Measurements from ENCODE around the gene TRIP10.

TRIP10 gene

GRCh38 chr19:6711078-6711361 is 28.5 kb upstream of the TRIP10 start:
- TF ChIP-seq, protein P1, sequence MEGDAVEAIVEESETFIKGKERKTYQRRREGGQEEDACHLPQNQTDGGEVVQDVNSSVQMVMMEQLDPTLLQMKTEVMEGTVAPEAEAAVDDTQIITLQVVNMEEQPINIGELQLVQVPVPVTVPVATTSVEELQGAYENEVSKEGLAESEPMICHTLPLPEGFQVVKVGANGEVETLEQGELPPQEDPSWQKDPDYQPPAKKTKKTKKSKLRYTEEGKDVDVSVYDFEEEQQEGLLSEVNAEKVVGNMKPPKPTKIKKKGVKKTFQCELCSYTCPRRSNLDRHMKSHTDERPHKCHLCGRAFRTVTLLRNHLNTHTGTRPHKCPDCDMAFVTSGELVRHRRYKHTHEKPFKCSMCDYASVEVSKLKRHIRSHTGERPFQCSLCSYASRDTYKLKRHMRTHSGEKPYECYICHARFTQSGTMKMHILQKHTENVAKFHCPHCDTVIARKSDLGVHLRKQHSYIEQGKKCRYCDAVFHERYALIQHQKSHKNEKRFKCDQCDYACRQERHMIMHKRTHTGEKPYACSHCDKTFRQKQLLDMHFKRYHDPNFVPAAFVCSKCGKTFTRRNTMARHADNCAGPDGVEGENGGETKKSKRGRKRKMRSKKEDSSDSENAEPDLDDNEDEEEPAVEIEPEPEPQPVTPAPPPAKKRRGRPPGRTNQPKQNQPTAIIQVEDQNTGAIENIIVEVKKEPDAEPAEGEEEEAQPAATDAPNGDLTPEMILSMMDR (IDR thresholded peaks at IDR 0.05; ENCODE audit: low read depth, low read length, missing control alignments) = no peak
- in situ Hi-C loops (cut with HindIII; ENCODE audit: low sequenced_read_pairs) = no loop called here
- DNase-seq (ENCODE audit: low read depth) = no peak
- no peak overlapping the region for H3K4me3 ChIP-seq (ENCODE audit: low read depth, low read length)

DNA sequence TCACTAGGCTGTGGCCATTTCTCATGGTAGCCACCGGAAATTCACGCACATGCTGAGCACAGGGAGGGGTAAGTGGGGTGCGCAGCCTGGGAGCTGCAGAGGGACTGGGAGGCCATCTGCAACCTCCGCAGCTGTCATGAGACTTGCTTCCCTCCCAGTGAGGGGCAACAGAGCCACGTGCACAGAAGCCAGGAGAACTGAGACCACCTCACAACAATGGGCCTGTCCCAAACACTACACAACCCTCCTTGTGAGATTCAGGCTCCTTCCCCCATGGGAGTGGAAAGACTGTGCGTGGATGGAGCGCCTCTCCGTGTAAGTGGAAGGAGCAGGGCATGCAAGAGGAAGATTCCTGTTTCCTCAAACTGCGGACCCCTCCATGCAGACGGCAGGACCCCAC is 27.9 kb upstream of the TRIP10 start:
- TF ChIP-seq, protein P1 (IDR thresholded peaks at IDR 0.05; ENCODE audit: low read depth, low read length, missing control alignments) = no peak
- H3K4me3 ChIP-seq (ENCODE audit: low read depth, low read length) = no peak overlapping the region
- in situ Hi-C loops (cut with HindIII; ENCODE audit: low sequenced_read_pairs) = no loop called here

DNA sequence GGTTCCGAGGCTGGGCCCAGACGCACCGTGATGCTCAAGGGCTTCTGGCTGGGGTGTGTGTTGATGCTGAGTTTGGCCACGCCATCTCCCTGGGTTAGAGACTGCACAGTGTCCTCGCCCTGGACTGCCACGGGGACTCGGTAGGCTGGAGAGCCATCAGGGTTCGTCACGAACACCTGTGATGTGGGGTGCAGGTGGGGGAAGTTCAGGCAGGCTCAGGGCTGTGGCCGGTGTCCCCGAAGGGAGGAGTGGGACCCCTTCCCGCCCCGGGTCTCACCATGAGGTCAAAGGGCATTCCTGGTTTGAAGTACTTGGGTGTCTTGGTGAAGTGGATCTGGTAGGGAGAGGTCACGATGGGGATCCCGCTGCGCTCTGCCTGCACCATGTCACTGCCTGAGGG is 27.2 kb upstream of the TRIP10 start:
- TF ChIP-seq, protein P1 (IDR thresholded peaks at IDR 0.05; ENCODE audit: low read depth, low read length, missing control alignments) = no peak
- DNase-seq (ENCODE audit: low read depth) = no peak
- in situ Hi-C loops (cut with HindIII; ENCODE audit: low sequenced_read_pairs) = no loop called here
- H3K4me3 ChIP-seq (ENCODE audit: low read depth, low read length) = no peak overlapping the region

More for the DNA sequence above, 27.9 kb upstream of the TRIP10 start:
- DNase-seq (ENCODE audit: low read depth) = no peak

- TF ChIP-seq, protein P1 (IDR thresholded peaks at IDR 0.05; ENCODE audit: low read depth, low read length, missing control alignments) = no peak
- H3K4me3 ChIP-seq (ENCODE audit: low read depth, low read length) = no peak overlapping the region
- DNase-seq (ENCODE audit: low read depth) = no peak
- in situ Hi-C loops (cut with HindIII; ENCODE audit: low sequenced_read_pairs) = no loop called here
Observed at GRCh38 chr19:6712692-6713670, 26.5 kb upstream of the TRIP10 start.

- DNase-seq (ENCODE audit: low read depth) = no peak
- in situ Hi-C loops (cut with HindIII; ENCODE audit: low sequenced_read_pairs) = no loop called here
- no peak overlapping the region for H3K4me3 ChIP-seq (ENCODE audit: low read depth, low read length)
- TF ChIP-seq, protein P1 (IDR thresholded peaks at IDR 0.05; ENCODE audit: low read depth, low read length, missing control alignments) = no peak
Observed at GRCh38 chr19:6713773-6714692, 25.4 kb upstream of the TRIP10 start.

DNA sequence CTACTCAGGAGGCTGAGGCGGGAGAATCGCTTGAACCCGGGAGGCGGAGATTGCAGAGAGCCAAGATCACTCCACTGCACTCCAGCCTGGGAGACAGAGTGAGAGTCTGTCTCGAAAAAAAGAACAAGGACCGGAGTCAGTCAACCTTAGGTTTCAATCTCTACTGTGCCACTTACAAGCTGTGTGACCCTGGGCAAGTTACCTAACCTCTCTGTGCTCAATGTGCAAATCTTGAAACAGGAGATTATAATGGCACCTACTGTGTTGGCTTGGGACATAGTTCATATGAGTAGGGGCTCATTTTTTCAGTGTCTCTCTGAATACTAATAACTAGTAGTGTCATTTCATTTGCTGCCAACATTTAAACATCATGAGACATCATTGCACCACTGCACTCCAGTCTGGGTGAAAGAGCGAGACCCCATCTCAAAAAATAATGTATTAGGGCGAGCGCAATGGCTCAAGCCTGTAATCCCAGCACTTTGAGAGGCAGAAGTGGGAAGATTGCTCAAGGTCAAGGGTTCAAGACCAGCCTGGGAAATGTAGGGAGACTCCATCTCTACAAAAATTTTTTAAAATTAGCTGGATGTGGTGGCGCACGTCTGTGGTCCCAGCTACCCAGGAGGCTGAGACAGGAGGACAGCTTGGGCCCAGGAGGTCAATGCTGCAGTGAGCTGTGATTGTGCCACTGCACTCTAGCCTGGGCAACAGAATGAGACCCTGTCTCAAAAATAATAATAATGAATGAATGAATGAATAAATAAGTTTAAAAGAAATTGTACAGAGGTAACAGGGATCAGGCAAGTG is 24.5 kb upstream of the TRIP10 start:
- no peak for DNase-seq (ENCODE audit: low read depth)
- no peak overlapping the region for H3K4me3 ChIP-seq (ENCODE audit: low read depth, low read length)
- in situ Hi-C loops (cut with HindIII; ENCODE audit: low sequenced_read_pairs) = no loop called here
- TF ChIP-seq, protein P1 (IDR thresholded peaks at IDR 0.05; ENCODE audit: low read depth, low read length, missing control alignments) = no peak

Data from astrocyte of the cerebellum (primary cell).